ENCODE data around the gene COL4A4. TPM values are rescaled to one million over a fixed set of nuclear protein-coding genes. Genes with fewer than 3 reads are reported as not detected.

The COL4A4 gene
- polyA plus RNA-seq, 2 of the 4 experiments (the other 2 are of a cell fraction): 1.7 to 6.8 TPM

DNA sequence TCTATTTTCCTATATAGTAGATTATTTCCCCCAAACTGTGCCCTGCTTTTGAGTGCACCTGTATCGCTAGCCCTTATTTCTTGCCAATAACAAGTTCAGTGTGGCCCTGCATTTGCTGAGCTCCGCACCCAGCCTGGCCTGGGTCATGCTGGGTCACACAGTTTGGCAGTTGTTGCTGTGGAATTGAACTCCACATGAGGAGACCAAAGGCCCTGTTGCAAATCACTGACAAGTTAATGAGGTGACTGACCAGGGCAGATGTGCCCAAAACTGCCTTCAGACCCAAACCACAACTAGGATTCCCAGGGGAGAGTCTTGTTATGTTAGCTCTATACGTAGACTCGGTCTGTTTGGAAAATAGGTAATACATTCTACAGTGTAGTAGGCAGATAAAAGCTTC, 31.0 kb downstream of the COL4A4 start:
- no peak for ATAC-seq
- CTCF ChIA-PET: interaction anchor here (1.0 to 13.3 kb wide), 3 partner anchors 95 to 633 kb away, joined by 3 to 159 read pairs (median 4); no protein-coding TSS in a partner anchor
- H3K4me2 ChIP-seq: no peak overlapping the region
- TF ChIP-seq, protein P1, sequence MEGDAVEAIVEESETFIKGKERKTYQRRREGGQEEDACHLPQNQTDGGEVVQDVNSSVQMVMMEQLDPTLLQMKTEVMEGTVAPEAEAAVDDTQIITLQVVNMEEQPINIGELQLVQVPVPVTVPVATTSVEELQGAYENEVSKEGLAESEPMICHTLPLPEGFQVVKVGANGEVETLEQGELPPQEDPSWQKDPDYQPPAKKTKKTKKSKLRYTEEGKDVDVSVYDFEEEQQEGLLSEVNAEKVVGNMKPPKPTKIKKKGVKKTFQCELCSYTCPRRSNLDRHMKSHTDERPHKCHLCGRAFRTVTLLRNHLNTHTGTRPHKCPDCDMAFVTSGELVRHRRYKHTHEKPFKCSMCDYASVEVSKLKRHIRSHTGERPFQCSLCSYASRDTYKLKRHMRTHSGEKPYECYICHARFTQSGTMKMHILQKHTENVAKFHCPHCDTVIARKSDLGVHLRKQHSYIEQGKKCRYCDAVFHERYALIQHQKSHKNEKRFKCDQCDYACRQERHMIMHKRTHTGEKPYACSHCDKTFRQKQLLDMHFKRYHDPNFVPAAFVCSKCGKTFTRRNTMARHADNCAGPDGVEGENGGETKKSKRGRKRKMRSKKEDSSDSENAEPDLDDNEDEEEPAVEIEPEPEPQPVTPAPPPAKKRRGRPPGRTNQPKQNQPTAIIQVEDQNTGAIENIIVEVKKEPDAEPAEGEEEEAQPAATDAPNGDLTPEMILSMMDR (IDR thresholded peaks at IDR 0.05): no peak
- TF ChIP-seq, protein P2, sequence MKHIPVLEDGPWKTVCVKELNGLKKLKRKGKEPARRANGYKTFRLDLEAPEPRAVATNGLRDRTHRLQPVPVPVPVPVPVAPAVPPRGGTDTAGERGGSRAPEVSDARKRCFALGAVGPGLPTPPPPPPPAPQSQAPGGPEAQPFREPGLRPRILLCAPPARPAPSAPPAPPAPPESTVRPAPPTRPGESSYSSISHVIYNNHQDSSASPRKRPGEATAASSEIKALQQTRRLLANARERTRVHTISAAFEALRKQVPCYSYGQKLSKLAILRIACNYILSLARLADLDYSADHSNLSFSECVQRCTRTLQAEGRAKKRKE (CRISPR knock-in tag; IDR thresholded peaks at IDR 0.05; ENCODE audit: low read depth): no peak
- no peak for TF ChIP-seq HOXB13 (CRISPR knock-in tag; IDR thresholded peaks at IDR 0.05; ENCODE audit: low read depth)
- TF ChIP-seq CBX2 (IDR thresholded peaks at IDR 0.05; ENCODE audit: borderline replicate concordance, low read depth): no peak
- TF ChIP-seq RCOR1 (IDR thresholded peaks at IDR 0.05; ENCODE audit: low read depth, low read length): no peak
- no peak for TF ChIP-seq MYC (IDR thresholded peaks at IDR 0.05; ENCODE audit: borderline replicate concordance, low read length)
- no peak for TF ChIP-seq RARB (CRISPR knock-in tag; IDR thresholded peaks at IDR 0.05)
- no peak for TF ChIP-seq CBX8 (IDR thresholded peaks at IDR 0.05)
- no peak for TF ChIP-seq EP300 (IDR thresholded peaks at IDR 0.05)
- no peak for TF ChIP-seq POLR2AphosphoS2 (conservative IDR thresholded peaks at IDR 0.05; ENCODE audit: low read length)
- peaks cover 6% of the 10 kb centered on the region for H3K4me1 ChIP-seq
- no peak for DNase-seq (ENCODE audit: low read depth in 1 of 2, low spot score in 1 of 2)
- WGBS (ENCODE audit: missing lambda C conversion rate): 95% methylated on average over 4 of the region's 4 CpGs
- H3K4me3 ChIP-seq: no peak overlapping the region
- H3K27ac ChIP-seq: no peak overlapping the region
- FAIRE-seq: no peak
- no peaks in the 10 kb centered on the region for H3K9me3 ChIP-seq
- POLR2A ChIA-PET: no interaction called here

DNA sequence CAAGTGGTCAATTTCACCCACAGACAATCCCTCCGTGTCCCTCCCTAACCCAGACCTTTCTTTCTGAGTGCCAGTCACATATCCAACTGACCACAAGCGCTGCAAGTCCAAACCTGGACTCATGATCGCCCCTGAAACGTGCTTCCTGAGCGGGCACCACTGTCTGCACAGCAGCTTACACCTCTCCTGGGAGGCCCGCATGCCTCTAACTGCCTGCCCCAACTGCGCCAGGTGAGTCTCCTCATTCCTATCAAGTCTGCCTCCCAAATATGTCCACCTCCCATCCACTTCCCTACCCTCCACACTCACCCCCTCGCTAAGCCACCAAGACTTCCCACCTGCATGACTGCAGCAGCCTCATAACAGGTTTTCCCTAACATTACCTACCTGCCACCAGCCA, 33.4 kb downstream of the COL4A4 start:
- no peaks in the 10 kb centered on the region for H3K9me3 ChIP-seq
- ChIA-PET CTCF (interaction anchor here (0.6 to 13.3 kb wide), 17 partner anchors 10 to 685 kb away, joined by 3 to 159 read pairs (median 4); no protein-coding TSS in a partner anchor), POLR2A (no interaction called here)
- H3K27ac ChIP-seq: peak overlapping the region; percentile 27 to 66; a peak in 5 of 6 replicates
- ATAC-seq (peak; percentile 19 to 22; a peak in 2 of 6 replicates), FAIRE-seq (no peak), DNase-seq (ENCODE audit: low read depth in 1 of 2, low spot score in 1 of 2) (no peak)
- no peak overlapping the region for H3K4me2 ChIP-seq
- TF ChIP-seq, protein P3, sequence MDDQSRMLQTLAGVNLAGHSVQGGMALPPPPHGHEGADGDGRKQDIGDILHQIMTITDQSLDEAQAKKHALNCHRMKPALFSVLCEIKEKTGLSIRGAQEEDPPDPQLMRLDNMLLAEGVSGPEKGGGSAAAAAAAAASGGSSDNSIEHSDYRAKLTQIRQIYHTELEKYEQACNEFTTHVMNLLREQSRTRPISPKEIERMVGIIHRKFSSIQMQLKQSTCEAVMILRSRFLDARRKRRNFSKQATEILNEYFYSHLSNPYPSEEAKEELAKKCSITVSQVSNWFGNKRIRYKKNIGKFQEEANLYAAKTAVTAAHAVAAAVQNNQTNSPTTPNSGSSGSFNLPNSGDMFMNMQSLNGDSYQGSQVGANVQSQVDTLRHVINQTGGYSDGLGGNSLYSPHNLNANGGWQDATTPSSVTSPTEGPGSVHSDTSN (IDR thresholded peaks at IDR 0.05): no peak
- TF ChIP-seq ZNF302 (CRISPR knock-in tag; IDR thresholded peaks at IDR 0.05): no peak
- TF ChIP-seq EHF (CRISPR knock-in tag; IDR thresholded peaks at IDR 0.05): no peak
- no peak for TF ChIP-seq POLR2A (IDR thresholded peaks at IDR 0.05; ENCODE audit: low read length)
- no peak for TF ChIP-seq KDM1A (IDR thresholded peaks at IDR 0.05; ENCODE audit: low read depth)
- no peak for TF ChIP-seq NFE2L2 (conservative IDR thresholded peaks at IDR 0.05; ENCODE audit: low read length)
- H3K4me3 ChIP-seq: no peak overlapping the region
- WGBS (ENCODE audit: missing lambda C conversion rate): 88% methylated on average over 8 of the region's 8 CpGs
- peaks cover 6% of the 10 kb centered on the region for H3K4me1 ChIP-seq

DNA sequence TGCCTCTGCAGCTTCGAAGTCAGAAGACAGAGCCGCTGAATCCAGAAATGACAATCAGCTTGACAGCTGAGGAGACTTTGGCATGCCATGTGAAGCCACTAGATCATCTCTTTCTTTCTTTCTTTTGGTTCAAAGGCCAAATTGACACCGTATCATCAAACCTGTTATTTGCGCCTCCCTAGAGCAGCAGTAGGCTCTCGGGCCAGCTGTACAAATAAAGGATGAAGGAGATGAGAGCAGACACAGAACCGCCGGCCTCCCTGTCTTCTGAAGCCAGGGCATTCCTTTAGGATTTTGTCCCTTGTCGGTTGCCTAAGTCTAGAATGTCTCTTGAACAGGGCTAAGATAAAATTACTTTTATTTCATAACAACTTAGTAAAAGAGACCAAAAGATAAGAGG, 36.8 kb downstream of the COL4A4 start:
- CTCF ChIA-PET: interaction anchor here (13.3 kb wide), 1 partner anchor 111 kb away, joined by 159 read pairs; no protein-coding TSS in a partner anchor
- no peak overlapping the region for H3K4me2 ChIP-seq
- POLR2A ChIA-PET: no interaction called here

DNA sequence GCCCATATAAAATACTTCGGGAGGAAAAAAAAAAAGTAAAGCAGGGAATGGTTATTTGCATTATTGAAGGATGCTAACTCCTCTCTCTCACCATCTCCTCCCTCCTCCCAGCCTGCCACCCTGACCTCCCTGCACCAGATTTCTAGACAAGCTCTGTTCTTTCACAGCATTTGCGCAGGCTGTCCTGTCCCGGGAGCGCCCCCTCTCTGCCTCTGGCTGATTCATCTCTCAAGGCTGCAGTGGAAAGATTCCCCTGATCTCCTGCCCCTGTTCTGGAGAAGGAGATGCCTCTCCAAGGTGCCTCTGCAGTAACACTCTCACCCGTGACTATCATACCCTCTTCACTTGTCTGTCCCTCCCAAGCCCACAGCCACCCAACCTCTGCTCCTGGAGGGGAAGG, 38.5 kb downstream of the COL4A4 start:
- peak in 1 of 2 experiments; percentile 31 for DNase-seq (ENCODE audit: low read depth in 1 of 2, low spot score in 1 of 2)
- FAIRE-seq: no peak
- peak; percentile 64 to 76; a peak in 4 of 6 replicates for ATAC-seq

More for the DNA sequence above, 36.8 kb downstream of the COL4A4 start:
- Histone ChIP-seq H3K9me3 (no peaks in the 10 kb centered on the region), H3K4me3 (no peak overlapping the region), H3K4me1 (peaks cover 6% of the 10 kb centered on the region), H3K27ac (no peak overlapping the region)
- DNase-seq (ENCODE audit: low read depth in 1 of 2, low spot score in 1 of 2) (no peak), FAIRE-seq (no peak), ATAC-seq (no peak)
- TF ChIP-seq ESRRA (IDR thresholded peaks at IDR 0.05; ENCODE audit: borderline replicate concordance, low read length): no peak
- 83% methylated on average over 8 of the region's 8 CpGs for WGBS (ENCODE audit: missing lambda C conversion rate)

More for the DNA sequence above, 38.5 kb downstream of the COL4A4 start:
- Histone ChIP-seq H3K9me3 (no peaks in the 10 kb centered on the region), H3K27ac (no peak overlapping the region), H3K4me3 (no peak overlapping the region), H3K4me2 (no peak overlapping the region), H3K4me1 (peaks cover 6% of the 10 kb centered on the region)
- peak in 1 of 2 experiments; percentile 14; a peak in 1 of 5 replicates for TF ChIP-seq RAD21 (conservative IDR thresholded peaks at IDR 0.05 in 1 of 2, IDR thresholded peaks at IDR 0.05 in 1 of 2)
- TF ChIP-seq, protein P4, sequence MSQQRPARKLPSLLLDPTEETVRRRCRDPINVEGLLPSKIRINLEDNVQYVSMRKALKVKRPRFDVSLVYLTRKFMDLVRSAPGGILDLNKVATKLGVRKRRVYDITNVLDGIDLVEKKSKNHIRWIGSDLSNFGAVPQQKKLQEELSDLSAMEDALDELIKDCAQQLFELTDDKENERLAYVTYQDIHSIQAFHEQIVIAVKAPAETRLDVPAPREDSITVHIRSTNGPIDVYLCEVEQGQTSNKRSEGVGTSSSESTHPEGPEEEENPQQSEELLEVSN (IDR thresholded peaks at IDR 0.05; ENCODE audit: borderline replicate concordance, low read depth): no peak
- TF ChIP-seq CHD4 (IDR thresholded peaks at IDR 0.05; ENCODE audit: borderline replicate concordance): no peak
- TF ChIP-seq, protein P2 (CRISPR knock-in tag; IDR thresholded peaks at IDR 0.05; ENCODE audit: low read depth): no peak
- TF ChIP-seq TFCP2L1 (CRISPR knock-in tag; IDR thresholded peaks at IDR 0.05): no peak
- no peak for TF ChIP-seq CBX2 (IDR thresholded peaks at IDR 0.05; ENCODE audit: borderline replicate concordance, low read depth)
- 65% methylated on average over 5 of the region's 5 CpGs for WGBS (ENCODE audit: missing lambda C conversion rate)
- POLR2A ChIA-PET: no interaction called here
- CTCF ChIA-PET: interaction anchor here (0.6 to 13.3 kb wide), 4 partner anchors 37 to 281 kb away, joined by 3 to 159 read pairs (median 4); no protein-coding TSS in a partner anchor
